ENCODE measurements around the gene PSMD14.

PSMD14 gene

GRCh38 chr2:161316701-161317100, 8.5 kb downstream of the PSMD14 start:
- peaks cover 4 to 32% of the 10 kb centered on the region in 2 experiments; a peak in 2 of 3 replicates for H3K36me3 ChIP-seq (ENCODE audit: control insufficient read depth in 2 of 2, insufficient read depth in 1 of 2, low read length in 2 of 2)
- CTCF ChIA-PET = no interaction called here

More at GRCh38 chr2:161316701-161317100, 8.5 kb downstream of the PSMD14 start:
- Histone ChIP-seq H3K9me3 (ENCODE audit: control insufficient read depth, insufficient read depth, low read depth, low read length) (no peaks in the 10 kb centered on the region), H3K4me1 (ENCODE audit: control insufficient read depth, insufficient read depth, low read length) (no peaks in the 10 kb centered on the region), H3K27ac (ENCODE audit: extremely low read depth, low read depth, low read length) (no peak overlapping the region), H3K4me3 (ENCODE audit: low read depth, low read length) (no peak overlapping the region)
- no peak for TF ChIP-seq ZNF2 (tag by site-specific recombination; IDR thresholded peaks at IDR 0.05)
- no peak for TF ChIP-seq ATF2 (tag by site-specific recombination; IDR thresholded peaks at IDR 0.05; ENCODE audit: low read depth)
- no peak for TF ChIP-seq ZNF248 (tag by site-specific recombination; IDR thresholded peaks at IDR 0.05)
- no peak for TF ChIP-seq ZNF488 (tag by site-specific recombination; IDR thresholded peaks at IDR 0.05)
- no peak for TF ChIP-seq ZNF157 (tag by site-specific recombination; IDR thresholded peaks at IDR 0.05)
- TF ChIP-seq PRDM10 (tag by site-specific recombination; IDR thresholded peaks at IDR 0.05) = no peak
- no peak for TF ChIP-seq ZNF792 (tag by site-specific recombination; IDR thresholded peaks at IDR 0.05)
- no peak for TF ChIP-seq ZFP69B (tag by site-specific recombination; IDR thresholded peaks at IDR 0.05)
- no peak for TF ChIP-seq SALL2 (tag by site-specific recombination; IDR thresholded peaks at IDR 0.05; ENCODE audit: borderline replicate concordance)
- no peak for TF ChIP-seq ZNF549 (tag by site-specific recombination; IDR thresholded peaks at IDR 0.05)
- TF ChIP-seq ZNF366 (tag by site-specific recombination; conservative IDR thresholded peaks at IDR 0.05) = no peak
- no peak for TF ChIP-seq ZBTB20 (tag by site-specific recombination; IDR thresholded peaks at IDR 0.05)
- TF ChIP-seq ZNF747 (tag by site-specific recombination; IDR thresholded peaks at IDR 0.05) = no peak
- TF ChIP-seq ZBTB6 (tag by site-specific recombination; IDR thresholded peaks at IDR 0.05) = no peak
- TF ChIP-seq ZNF791 (tag by site-specific recombination; IDR thresholded peaks at IDR 0.05) = no peak
- TF ChIP-seq ZBTB7A (tag by site-specific recombination; IDR thresholded peaks at IDR 0.05; ENCODE audit: low read depth) = no peak
- POLR2A ChIA-PET = interaction anchor here (1.0 kb wide), 1 partner anchor 9 kb away, joined by 3 read pairs; the partner anchor contains the start of gene PSMD14

Measured in HEK293 (cell line).